WTC11 (cell line): Measurements from ENCODE around the gene MLEC. TPM values are rescaled to one million over a fixed set of nuclear protein-coding genes. Genes with fewer than 3 reads are reported as not detected.

Experiments used
- ATAC-seq: fragments of 200-7000 bp; cut with Tn5 transposase; 2 replicates; pipeline ENCODE4 v1.10.0; 2021; ENCODE audit warnings: mild to moderate bottlenecking, moderate library complexity
- CTCF ChIA-PET: fragments of 300-600 bp; sonication (Branson Sonifier 250); formaldehyde crosslinking; loops from one replicate; lab custom pipeline; 2021; ENCODE audit warnings: antibody characterized with exemption; lab: Charles Lee
- POLR2A ChIA-PET: fragments of 350-600 bp; sonication (Branson Sonifier 250); formaldehyde crosslinking; loops from one replicate; lab custom pipeline; 2021; ENCODE audit warnings: antibody characterized with exemption; lab: Charles Lee
- DNase-seq: peaks from one replicate; pipeline ENCODE4 v3.0.0; 2021; ENCODE audit warnings: low spot score
- H3K27ac Mint-ChIP-seq: 2 replicates; pipeline ENCODE4 v1.8.0; 2021; ENCODE audit warnings: mixed read lengths
- H3K27me3 Mint-ChIP-seq: 2 replicates; pipeline ENCODE4 v1.8.0; 2021; ENCODE audit warnings: low read depth, mild to moderate bottlenecking, moderate library complexity, mixed read lengths
- H3K36me3 Mint-ChIP-seq: 2 replicates; pipeline ENCODE4 v1.8.0; 2021; ENCODE audit warnings: mixed read lengths
- H3K4me1 Mint-ChIP-seq: 2 replicates; pipeline ENCODE4 v1.8.0; 2022; ENCODE audit warnings: mixed read lengths
- H3K4me3 Mint-ChIP-seq: 2 replicates; pipeline ENCODE4 v1.8.0; 2021; ENCODE audit warnings: mild to moderate bottlenecking, moderate library complexity, mixed read lengths
- H3K9me3 Mint-ChIP-seq: 2 replicates; pipeline ENCODE4 v1.8.0; 2021; ENCODE audit warnings: mixed read lengths
- CBFB ChIP-seq: sonication (generic); formaldehyde crosslinking; IDR thresholded peaks from 2 replicates; pipeline ENCODE4 v1.8.1; 2022; ENCODE audit warnings: mild to moderate bottlenecking, low read depth, missing genetic modification reagents
- CREB1 ChIP-seq: sonication (generic); formaldehyde crosslinking; IDR thresholded peaks from 2 replicates; pipeline ENCODE4 v1.8.0; 2023; ENCODE audit warnings: mild to moderate bottlenecking, missing genetic modification reagents
- FOXJ3 ChIP-seq: sonication (generic); formaldehyde crosslinking; IDR thresholded peaks from 2 replicates; pipeline ENCODE4 v1.9.0; 2021; ENCODE audit warnings: missing genetic modification reagents, mild to moderate bottlenecking, borderline replicate concordance
- JUN ChIP-seq: sonication (generic); formaldehyde crosslinking; IDR thresholded peaks from 2 replicates; pipeline ENCODE4 v1.8.0; 2023; ENCODE audit warnings: mild to moderate bottlenecking, missing genetic modification reagents
- MYBL2 ChIP-seq: sonication (generic); formaldehyde crosslinking; IDR thresholded peaks from 2 replicates; pipeline ENCODE4 v1.8.1; 2023; ENCODE audit warnings: mild to moderate bottlenecking, moderate library complexity, missing genetic modification reagents
- NFYB ChIP-seq: sonication (generic); formaldehyde crosslinking; conservative IDR thresholded peaks from 2 replicates; pipeline ENCODE4 v1.8.0; 2022; ENCODE audit warnings: low read depth, missing genetic modification reagents
- OVOL2 ChIP-seq: fragments of 250-450 bp; sonication (Bioruptor Pico); IDR thresholded peaks from 2 replicates; pipeline ENCODE4 v1.9.0; 2021; ENCODE audit warnings: mild to moderate bottlenecking, borderline replicate concordance
- TEAD4 ChIP-seq: sonication (generic); formaldehyde crosslinking; IDR thresholded peaks from 2 replicates; pipeline ENCODE4 v1.8.0; 2022; ENCODE audit warnings: mild to moderate bottlenecking, missing genetic modification reagents
- ZBTB21 ChIP-seq: sonication (generic); formaldehyde crosslinking; IDR thresholded peaks from 2 replicates; pipeline ENCODE4 v1.8.1; 2023; ENCODE audit warnings: mild to moderate bottlenecking, missing genetic modification reagents, borderline replicate concordance
- ZNF121 ChIP-seq: sonication (generic); formaldehyde crosslinking; IDR thresholded peaks from 2 replicates; pipeline ENCODE4 v1.8.0; 2023; ENCODE audit warnings: missing genetic modification reagents
- total RNA-seq: library from RNA; stranded (reverse); gene quantifications from 3 replicates; pipeline ENCODE4 v1.2.3, GENCODE V29; 2021
- TF ChIP-seq, protein P1 (sequence below): sonication (generic); formaldehyde crosslinking; IDR thresholded peaks from 2 replicates; pipeline ENCODE4 v1.8.1; 2022; ENCODE audit warnings: mild to moderate bottlenecking, missing genetic modification reagents, moderate library complexity, borderline replicate concordance
- TF ChIP-seq, protein P2 (sequence below): sonication (generic); formaldehyde crosslinking; IDR thresholded peaks from 2 replicates; pipeline ENCODE4 v1.8.0; 2023; ENCODE audit warnings: missing genetic modification reagents
- TF ChIP-seq, protein P3 (sequence below): fragments of 250-450 bp; sonication (Bioruptor Pico); conservative IDR thresholded peaks from 2 replicates; pipeline ENCODE4 v1.9.0; 2021; ENCODE audit warnings: mild to moderate bottlenecking
- TF ChIP-seq, protein P4 (sequence below): fragments of 250-450 bp; sonication (Bioruptor Pico); IDR thresholded peaks from 2 replicates; pipeline ENCODE4 v2.1.2; 2022; ENCODE audit warnings: mild to moderate bottlenecking, moderate library complexity
- TF ChIP-seq, protein P5 (sequence below): sonication (generic); formaldehyde crosslinking; IDR thresholded peaks from 2 replicates; pipeline ENCODE4 v1.8.1; 2023; ENCODE audit warnings: mild to moderate bottlenecking, missing genetic modification reagents, moderate library complexity
- TF ChIP-seq, protein P6 (sequence below): sonication (generic); formaldehyde crosslinking; IDR thresholded peaks from 2 replicates; pipeline ENCODE4 v1.8.0; 2023; ENCODE audit warnings: mild to moderate bottlenecking, missing genetic modification reagents
- TF ChIP-seq, protein P7 (sequence below): fragments of 250-450 bp; sonication (Bioruptor Pico); IDR thresholded peaks from 2 replicates; pipeline ENCODE4 v1.9.0; 2021; ENCODE audit warnings: mild to moderate bottlenecking, borderline replicate concordance
- TF ChIP-seq, protein P8 (sequence below): fragments of 250-450 bp; sonication (Bioruptor Pico); IDR thresholded peaks from 2 replicates; pipeline ENCODE4 v1.9.0; 2021; ENCODE audit warnings: moderate library complexity, mild to moderate bottlenecking, inconsistent platforms, borderline replicate concordance

MLEC gene
- total RNA-seq, 1 experiment from 2014 or later: 278 TPM

DNA sequence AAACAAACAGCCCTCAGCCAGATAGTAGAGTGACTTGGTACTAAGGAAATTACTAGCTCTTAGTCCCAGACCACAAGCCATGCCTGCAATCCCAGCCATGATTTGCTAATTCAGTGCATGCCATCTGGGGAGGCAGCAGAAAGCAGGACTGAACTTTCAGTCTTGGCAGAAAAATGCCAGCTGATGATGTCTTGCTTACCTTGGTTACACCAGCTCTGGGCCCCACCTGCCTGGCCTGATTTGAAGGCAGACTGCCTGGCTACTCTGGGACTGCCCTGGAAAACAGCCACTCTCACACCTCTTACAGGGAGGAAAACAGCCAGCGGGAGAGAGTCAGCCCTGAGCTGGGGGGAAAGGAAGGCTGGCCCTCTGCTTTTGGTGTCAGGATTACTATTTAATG lies 18.7 kb downstream of the MLEC start (continued):
- TF ChIP-seq, protein P1, sequence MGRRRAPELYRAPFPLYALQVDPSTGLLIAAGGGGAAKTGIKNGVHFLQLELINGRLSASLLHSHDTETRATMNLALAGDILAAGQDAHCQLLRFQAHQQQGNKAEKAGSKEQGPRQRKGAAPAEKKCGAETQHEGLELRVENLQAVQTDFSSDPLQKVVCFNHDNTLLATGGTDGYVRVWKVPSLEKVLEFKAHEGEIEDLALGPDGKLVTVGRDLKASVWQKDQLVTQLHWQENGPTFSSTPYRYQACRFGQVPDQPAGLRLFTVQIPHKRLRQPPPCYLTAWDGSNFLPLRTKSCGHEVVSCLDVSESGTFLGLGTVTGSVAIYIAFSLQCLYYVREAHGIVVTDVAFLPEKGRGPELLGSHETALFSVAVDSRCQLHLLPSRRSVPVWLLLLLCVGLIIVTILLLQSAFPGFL (CRISPR knock-in tag): no peak

DNA sequence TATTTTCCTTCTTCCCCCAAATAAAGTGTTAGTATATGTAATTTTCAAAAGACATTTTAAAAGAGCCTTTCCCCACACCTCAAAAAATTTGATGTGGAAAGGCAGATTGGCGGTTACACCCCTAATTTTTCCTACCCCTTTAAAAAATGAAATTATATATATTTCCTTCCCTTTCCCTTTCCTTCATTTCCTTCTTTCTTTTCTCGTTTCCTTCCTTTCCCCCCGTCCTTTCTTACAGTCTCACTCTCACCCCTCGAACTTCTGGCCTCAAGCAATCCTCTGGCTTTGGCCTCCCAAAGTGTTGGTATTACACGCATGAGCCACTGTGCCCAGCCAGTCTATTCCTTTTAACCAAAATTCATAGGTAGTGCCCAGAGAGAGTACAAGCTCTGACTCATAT lies 19.1 kb downstream of the MLEC start:
- no peak for ATAC-seq
- H3K36me3 Mint-ChIP-seq: peaks cover 9% of the 10 kb centered on the region
- H3K9me3 Mint-ChIP-seq: no peaks in the 10 kb centered on the region
- DNase-seq: no peak
- H3K27ac Mint-ChIP-seq: peak overlapping the region; percentile 86
- no peaks in the 10 kb centered on the region for H3K27me3 Mint-ChIP-seq
- no peak overlapping the region for H3K4me3 Mint-ChIP-seq
- ChIA-PET CTCF (interaction anchor here (0.6 kb wide), 1 partner anchor 57 kb away, joined by 5 read pairs; no protein-coding TSS in a partner anchor), POLR2A (no interaction called here)
- peaks cover 7% of the 10 kb centered on the region for H3K4me1 Mint-ChIP-seq
- no peak for TF ChIP-seq NFYB (CRISPR knock-in tag)
- TF ChIP-seq CBFB: no peak
- TF ChIP-seq ZNF121 (CRISPR knock-in tag): no peak
- no peak for TF ChIP-seq MYBL2

DNA sequence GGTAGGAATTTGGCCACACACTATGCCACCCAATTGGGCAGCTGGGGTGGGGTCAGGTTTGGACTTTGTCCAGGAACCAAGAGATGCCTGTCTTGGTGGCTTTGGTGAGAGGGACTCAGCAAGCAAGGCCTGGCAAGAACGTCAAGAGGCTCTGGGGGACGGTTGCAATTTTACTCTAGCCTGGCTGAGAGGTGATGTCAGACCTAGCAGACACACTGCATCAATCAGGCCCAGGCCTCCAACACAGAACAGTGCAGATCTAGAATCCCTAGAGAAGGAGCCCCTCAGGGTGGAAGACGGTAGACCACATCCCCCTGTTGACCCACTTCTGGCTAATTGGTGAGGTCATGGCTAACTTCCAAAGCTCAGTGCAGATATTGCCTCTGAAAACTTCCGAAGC lies 21.7 kb downstream of the MLEC start:
- Mint-ChIP-seq H3K36me3 (peaks cover 5% of the 10 kb centered on the region; the same call in 1 of the 2 replicates), H3K27ac (peak overlapping the region; percentile 48), H3K4me3 (no peak overlapping the region), H3K27me3 (no peaks in the 10 kb centered on the region), H3K9me3 (no peaks in the 10 kb centered on the region), H3K4me1 (peaks cover 26% of the 10 kb centered on the region)
- ChIA-PET POLR2A (interaction anchor here (1.5 kb wide), 1 partner anchor 29 kb away, joined by 3 read pairs; no protein-coding TSS in a partner anchor), CTCF (interaction anchor here (4.2 kb wide), 1 partner anchor 60 kb away, joined by 48 read pairs; no protein-coding TSS in a partner anchor)
- DNase-seq (no peak), ATAC-seq (no peak)
- TF ChIP-seq, protein P2, sequence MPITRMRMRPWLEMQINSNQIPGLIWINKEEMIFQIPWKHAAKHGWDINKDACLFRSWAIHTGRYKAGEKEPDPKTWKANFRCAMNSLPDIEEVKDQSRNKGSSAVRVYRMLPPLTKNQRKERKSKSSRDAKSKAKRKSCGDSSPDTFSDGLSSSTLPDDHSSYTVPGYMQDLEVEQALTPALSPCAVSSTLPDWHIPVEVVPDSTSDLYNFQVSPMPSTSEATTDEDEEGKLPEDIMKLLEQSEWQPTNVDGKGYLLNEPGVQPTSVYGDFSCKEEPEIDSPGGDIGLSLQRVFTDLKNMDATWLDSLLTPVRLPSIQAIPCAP: no peak
- TF ChIP-seq, protein P3, sequence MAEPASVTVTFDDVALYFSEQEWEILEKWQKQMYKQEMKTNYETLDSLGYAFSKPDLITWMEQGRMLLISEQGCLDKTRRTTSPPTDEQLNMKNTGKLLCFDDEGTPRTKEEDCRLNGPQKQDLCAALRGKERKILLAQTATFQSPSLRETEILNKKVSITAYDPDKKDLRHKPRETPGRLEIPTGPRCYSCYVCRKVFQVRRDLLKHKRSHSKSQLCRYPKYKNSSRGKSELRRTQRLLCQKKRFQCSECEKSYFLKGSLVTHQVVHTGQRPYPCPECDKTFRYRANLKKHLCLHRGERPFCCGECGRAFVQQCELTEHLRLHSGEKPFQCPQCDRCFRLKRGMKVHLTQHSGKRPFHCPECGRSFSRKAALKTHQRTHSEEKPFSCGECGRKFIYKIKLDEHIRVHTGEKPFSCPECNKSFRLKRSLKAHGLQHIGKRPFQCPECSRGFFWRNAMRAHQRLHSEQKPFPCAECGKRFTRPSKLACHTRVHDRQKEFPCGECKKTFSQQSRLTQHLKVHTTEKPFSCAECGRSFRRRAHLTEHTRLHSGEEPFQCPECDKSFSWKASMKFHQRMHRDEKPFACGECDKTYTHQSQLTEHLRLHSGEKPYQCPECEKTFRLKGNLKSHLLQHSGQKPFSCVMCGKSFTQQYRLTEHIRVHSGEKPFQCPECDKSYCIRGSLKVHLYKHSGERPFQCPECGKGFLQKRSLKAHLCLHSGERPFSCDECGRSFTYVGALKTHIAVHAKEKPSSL: no peak
- TF ChIP-seq, protein P4, sequence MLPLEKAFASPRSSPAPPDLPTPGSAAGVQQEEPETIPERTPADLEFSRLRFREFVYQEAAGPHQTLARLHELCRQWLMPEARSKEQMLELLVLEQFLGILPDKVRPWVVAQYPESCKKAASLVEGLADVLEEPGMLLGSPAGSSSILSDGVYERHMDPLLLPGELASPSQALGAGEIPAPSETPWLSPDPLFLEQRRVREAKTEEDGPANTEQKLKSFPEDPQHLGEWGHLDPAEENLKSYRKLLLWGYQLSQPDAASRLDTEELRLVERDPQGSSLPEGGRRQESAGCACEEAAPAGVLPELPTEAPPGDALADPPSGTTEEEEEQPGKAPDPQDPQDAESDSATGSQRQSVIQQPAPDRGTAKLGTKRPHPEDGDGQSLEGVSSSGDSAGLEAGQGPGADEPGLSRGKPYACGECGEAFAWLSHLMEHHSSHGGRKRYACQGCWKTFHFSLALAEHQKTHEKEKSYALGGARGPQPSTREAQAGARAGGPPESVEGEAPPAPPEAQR: no peak
- no peak for TF ChIP-seq OVOL2 (CRISPR knock-in tag)
- TF ChIP-seq, protein P5, sequence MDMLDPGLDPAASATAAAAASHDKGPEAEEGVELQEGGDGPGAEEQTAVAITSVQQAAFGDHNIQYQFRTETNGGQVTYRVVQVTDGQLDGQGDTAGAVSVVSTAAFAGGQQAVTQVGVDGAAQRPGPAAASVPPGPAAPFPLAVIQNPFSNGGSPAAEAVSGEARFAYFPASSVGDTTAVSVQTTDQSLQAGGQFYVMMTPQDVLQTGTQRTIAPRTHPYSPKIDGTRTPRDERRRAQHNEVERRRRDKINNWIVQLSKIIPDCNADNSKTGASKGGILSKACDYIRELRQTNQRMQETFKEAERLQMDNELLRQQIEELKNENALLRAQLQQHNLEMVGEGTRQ (CRISPR knock-in tag): no peak
- TF ChIP-seq, protein P6, sequence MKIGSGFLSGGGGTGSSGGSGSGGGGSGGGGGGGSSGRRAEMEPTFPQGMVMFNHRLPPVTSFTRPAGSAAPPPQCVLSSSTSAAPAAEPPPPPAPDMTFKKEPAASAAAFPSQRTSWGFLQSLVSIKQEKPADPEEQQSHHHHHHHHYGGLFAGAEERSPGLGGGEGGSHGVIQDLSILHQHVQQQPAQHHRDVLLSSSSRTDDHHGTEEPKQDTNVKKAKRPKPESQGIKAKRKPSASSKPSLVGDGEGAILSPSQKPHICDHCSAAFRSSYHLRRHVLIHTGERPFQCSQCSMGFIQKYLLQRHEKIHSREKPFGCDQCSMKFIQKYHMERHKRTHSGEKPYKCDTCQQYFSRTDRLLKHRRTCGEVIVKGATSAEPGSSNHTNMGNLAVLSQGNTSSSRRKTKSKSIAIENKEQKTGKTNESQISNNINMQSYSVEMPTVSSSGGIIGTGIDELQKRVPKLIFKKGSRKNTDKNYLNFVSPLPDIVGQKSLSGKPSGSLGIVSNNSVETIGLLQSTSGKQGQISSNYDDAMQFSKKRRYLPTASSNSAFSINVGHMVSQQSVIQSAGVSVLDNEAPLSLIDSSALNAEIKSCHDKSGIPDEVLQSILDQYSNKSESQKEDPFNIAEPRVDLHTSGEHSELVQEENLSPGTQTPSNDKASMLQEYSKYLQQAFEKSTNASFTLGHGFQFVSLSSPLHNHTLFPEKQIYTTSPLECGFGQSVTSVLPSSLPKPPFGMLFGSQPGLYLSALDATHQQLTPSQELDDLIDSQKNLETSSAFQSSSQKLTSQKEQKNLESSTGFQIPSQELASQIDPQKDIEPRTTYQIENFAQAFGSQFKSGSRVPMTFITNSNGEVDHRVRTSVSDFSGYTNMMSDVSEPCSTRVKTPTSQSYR (CRISPR knock-in tag): no peak
- no peak for TF ChIP-seq ZBTB21
- TF ChIP-seq FOXJ3 (CRISPR knock-in tag): no peak
- TF ChIP-seq, protein P7, sequence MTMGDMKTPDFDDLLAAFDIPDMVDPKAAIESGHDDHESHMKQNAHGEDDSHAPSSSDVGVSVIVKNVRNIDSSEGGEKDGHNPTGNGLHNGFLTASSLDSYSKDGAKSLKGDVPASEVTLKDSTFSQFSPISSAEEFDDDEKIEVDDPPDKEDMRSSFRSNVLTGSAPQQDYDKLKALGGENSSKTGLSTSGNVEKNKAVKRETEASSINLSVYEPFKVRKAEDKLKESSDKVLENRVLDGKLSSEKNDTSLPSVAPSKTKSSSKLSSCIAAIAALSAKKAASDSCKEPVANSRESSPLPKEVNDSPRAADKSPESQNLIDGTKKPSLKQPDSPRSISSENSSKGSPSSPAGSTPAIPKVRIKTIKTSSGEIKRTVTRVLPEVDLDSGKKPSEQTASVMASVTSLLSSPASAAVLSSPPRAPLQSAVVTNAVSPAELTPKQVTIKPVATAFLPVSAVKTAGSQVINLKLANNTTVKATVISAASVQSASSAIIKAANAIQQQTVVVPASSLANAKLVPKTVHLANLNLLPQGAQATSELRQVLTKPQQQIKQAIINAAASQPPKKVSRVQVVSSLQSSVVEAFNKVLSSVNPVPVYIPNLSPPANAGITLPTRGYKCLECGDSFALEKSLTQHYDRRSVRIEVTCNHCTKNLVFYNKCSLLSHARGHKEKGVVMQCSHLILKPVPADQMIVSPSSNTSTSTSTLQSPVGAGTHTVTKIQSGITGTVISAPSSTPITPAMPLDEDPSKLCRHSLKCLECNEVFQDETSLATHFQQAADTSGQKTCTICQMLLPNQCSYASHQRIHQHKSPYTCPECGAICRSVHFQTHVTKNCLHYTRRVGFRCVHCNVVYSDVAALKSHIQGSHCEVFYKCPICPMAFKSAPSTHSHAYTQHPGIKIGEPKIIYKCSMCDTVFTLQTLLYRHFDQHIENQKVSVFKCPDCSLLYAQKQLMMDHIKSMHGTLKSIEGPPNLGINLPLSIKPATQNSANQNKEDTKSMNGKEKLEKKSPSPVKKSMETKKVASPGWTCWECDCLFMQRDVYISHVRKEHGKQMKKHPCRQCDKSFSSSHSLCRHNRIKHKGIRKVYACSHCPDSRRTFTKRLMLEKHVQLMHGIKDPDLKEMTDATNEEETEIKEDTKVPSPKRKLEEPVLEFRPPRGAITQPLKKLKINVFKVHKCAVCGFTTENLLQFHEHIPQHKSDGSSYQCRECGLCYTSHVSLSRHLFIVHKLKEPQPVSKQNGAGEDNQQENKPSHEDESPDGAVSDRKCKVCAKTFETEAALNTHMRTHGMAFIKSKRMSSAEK (CRISPR knock-in tag): no peak
- no peak for TF ChIP-seq JUN (CRISPR knock-in tag)
- no peak for TF ChIP-seq TEAD4 (CRISPR knock-in tag)
- TF ChIP-seq, protein P8, sequence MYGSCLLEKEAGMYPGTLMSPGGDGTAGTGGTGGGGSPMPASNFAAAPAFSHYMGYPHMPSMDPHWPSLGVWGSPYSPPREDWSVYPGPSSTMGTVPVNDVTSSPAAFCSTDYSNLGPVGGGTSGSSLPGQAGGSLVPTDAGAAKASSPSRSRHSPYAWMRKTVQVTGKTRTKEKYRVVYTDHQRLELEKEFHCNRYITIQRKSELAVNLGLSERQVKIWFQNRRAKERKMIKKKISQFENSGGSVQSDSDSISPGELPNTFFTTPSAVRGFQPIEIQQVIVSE: no peak
- no peak for TF ChIP-seq CREB1 (CRISPR knock-in tag)
- TF ChIP-seq NFYB (CRISPR knock-in tag): no peak
